LNCAP (cell line): ENCODE data around the gene UNG.

Experiments
- CTCF ChIP-seq: fragments of 450-650 bp; IDR thresholded peaks from 2 replicates; pipeline ENCODE4 v1.5.1; 2017; ENCODE audit warnings: mild to moderate bottlenecking

Gene UNG

DNA sequence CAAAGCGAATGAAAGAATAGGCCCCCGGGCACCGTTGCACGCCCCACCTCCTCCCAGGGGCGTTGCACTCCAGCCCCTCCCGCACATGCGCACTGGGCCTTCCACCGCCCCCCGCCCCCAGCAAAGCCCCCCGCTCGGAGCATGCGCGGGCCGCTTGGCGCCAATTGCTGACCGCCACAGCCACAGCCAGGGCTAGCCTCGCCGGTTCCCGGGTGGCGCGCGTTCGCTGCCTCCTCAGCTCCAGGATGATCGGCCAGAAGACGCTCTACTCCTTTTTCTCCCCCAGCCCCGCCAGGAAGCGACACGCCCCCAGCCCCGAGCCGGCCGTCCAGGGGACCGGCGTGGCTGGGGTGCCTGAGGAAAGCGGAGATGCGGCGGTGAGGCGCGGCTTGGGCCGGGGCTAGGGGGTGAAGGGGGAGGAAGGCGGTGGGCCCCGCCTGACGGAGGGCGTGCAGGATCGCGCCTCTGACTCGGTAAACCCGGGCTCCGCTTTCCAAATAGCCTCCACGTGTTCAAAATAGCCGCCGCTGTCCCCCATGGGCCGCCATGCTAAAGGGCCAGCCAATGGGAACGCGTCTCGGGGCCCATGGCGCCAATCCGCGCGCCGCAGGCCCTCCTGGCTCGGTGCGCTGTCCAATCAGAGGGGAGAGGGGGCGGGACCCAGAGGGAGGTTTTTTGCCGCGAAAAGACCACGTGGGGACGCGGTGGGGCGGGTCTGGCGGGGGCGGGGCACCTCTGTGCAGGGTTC lies at the start of gene UNG:
Gene UNG (plus strand): TSS at position 163 of the 748 bp plus-strand sequence. CDS start 83 bp downstream, at position 246.
- no peak for TF ChIP-seq CTCF

DNA sequence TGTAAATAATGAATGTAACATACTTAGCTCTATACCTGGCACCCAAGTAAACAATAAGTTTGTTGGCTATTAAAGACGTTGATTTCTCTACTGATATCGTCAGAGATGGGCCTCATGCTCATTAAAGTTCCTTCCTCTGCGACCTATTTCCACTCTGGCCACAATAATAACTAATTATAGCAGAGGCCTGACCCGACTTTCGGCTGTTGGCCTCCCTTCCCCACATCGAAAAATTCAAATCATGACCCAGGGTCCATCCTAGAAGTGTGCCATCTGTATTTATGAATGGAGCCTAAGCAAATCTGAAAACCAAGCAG lies 45.3 kb upstream of the UNG start:
- TF ChIP-seq CTCF = no peak

GRCh38 chr12:109052414-109053323 lies 44.7 kb upstream of the UNG start, which contains the start of gene USP30:
TSS of gene USP30 (plus strand) at chr12:109052576. CDS start at chr12:109052679, 103 bp downstream.
- no peak for TF ChIP-seq CTCF

DNA sequence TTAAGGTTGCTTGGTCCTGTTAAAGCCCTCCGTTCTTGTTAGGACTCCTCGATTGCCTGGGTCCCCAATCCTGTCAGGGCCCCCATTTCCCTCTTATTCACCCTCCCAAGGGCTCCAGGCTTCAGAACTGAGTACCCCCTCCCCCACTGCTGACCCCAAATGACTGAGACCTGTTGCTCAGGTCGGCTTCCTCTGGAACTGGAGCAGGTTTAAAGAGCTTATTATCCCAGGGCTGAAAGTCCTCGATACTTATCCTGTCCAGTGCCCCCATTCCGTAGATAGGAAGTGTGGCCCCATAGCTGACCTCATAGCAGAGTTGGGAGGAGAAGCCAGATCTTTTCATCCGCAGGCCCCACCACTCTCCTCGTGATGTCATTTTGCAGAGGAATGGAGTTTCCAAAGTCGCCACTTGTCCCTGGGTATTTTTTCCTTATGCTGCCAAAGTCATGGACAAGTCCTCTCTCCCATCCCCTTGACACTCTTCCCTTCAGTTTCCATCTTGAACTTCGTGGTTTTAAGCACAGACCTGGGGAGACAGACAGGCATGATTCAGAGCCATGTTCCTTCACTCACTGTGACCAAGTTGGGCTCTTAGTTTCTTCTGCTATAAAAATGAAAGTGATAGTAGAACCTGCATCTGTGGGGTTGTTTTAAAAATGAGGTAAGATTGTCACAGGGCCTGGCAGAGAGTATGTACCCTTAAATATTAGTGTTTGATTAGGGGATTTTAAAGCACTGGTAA lies 43.8 kb upstream of the UNG start:
- TF ChIP-seq CTCF = no peak

GRCh38 chr12:109054520-109054919 lies 42.9 kb upstream of the UNG start:
- no peak for TF ChIP-seq CTCF

- no peak for TF ChIP-seq CTCF
Observed at GRCh38 chr12:109056891-109057290, 40.5 kb upstream of the UNG start.

GRCh38 chr12:109057376-109057775 lies 40.0 kb upstream of the UNG start:
- TF ChIP-seq CTCF = no peak
